B cell (primary cell): ENCODE results near the gene ATP10A. TPM values are rescaled to one million over a fixed set of nuclear protein-coding genes. Genes with fewer than 3 reads are reported as not detected.

Experiments
- ATAC-seq: fragments of 200-7000 bp; cut with Tn5 transposase; one replicate; pipeline ENCODE4 v1.10.0; 2021; ENCODE audit warnings: low read depth, mild to moderate bottlenecking, moderate number of reproducible peaks, moderate library complexity
- CTCF ChIA-PET: fragments of 350-600 bp; sonication (Branson Sonifier 250); formaldehyde crosslinking; loops from one replicate; lab custom pipeline; 2021; ENCODE audit warnings: antibody characterized with exemption, inconsistent platforms; lab: Charles Lee
- POLR2A ChIA-PET: fragments of 350-600 bp; sonication (Branson Sonifier 250); formaldehyde crosslinking; loops from one replicate; lab custom pipeline; 2021; ENCODE audit warnings: antibody characterized with exemption; lab: Charles Lee
- DNase-seq: peaks from one replicate; pipeline ENCODE4 v3.0.0; 2013
- H2AFZ ChIP-seq: 2 replicates; pipeline ENCODE4 v1.6.1; 2012; ENCODE audit warnings: mild to moderate bottlenecking, low read depth, low read length; ENCODE audit not compliant: insufficient read depth, poor library complexity, severe bottlenecking
- H3K27ac ChIP-seq, 2 donors: 1 replicate in 1 of 2; 2 replicates in 1 of 2; pipeline ENCODE4 v1.5.1; 2012 to 2013; ENCODE audit warnings: low read length in 2 of 2, mild to moderate bottlenecking in 2 of 2, moderate library complexity in 1 of 2
- H3K27me3 ChIP-seq, 4 experiments: fragments of 200-600 bp in 1 of 4; sonication (generic) in 1 of 4; replicated peaks in 1 of 4; 1 replicate in 2 of 4; 2 replicates in 2 of 4; pipeline versions ENCODE4 v1.6.1 to v1.7.0; 2013 to 2016; ENCODE audit warnings: low read length in 3 of 4, mild to moderate bottlenecking in 2 of 4, mixed read lengths in 1 of 4, moderate library complexity in 1 of 4; ENCODE audit not compliant: insufficient read depth in 4 of 4, control insufficient read depth in 3 of 4; ENCODE audit errors: control extremely low read depth in 1 of 4
- H3K36me3 ChIP-seq, 2 experiments: replicated peaks in 1 of 2; 1 replicate in 1 of 2; 2 replicates in 1 of 2; pipeline versions ENCODE4 v1.6.1 to v1.7.1; 2013; ENCODE audit warnings: low read length in 1 of 2; ENCODE audit not compliant: insufficient read depth in 2 of 2, control insufficient read depth in 1 of 2; ENCODE audit errors: control extremely low read depth in 1 of 2, extremely low read depth in 1 of 2
- H3K4me1 ChIP-seq, 2 donors: fragments of 200-600 bp in 1 of 2; sonication (generic) in 1 of 2; 1 replicate in 1 of 2; 2 replicates in 1 of 2; pipeline versions ENCODE4 v1.5.1 to v1.6.1; 2013 to 2017; ENCODE audit warnings: low read length in 2 of 2; ENCODE audit not compliant: control insufficient read depth in 2 of 2, insufficient read depth in 2 of 2
- H3K4me2 ChIP-seq: replicated peaks from 2 replicates; pipeline ENCODE3; 2012; ENCODE audit warnings: mild to moderate bottlenecking, low read depth, low read length; ENCODE audit not compliant: poor library complexity, severe bottlenecking
- H3K4me3 ChIP-seq, 5 experiments: fragments of 200-600 bp in 1 of 5; sonication (generic) in 1 of 5; 1 replicate in 3 of 5; 2 replicates in 2 of 5; pipeline versions ENCODE4 v1.5.1 to v1.7.0; 2011 to 2016; ENCODE audit warnings: low read length in 4 of 5, mild to moderate bottlenecking in 4 of 5, low read depth in 2 of 5, control low read depth in 1 of 5, moderate library complexity in 1 of 5; ENCODE audit not compliant: insufficient read depth in 1 of 5; ENCODE audit errors: control extremely low read depth in 1 of 5, extremely low read depth in 1 of 5
- H3K79me2 ChIP-seq: fragments of 200-600 bp; sonication (generic); one replicate; pipeline ENCODE4 v1.6.0; 2016; ENCODE audit warnings: low read length; ENCODE audit not compliant: control insufficient read depth, insufficient read depth
- H3K9ac ChIP-seq: fragments of 200-600 bp; sonication (generic); 2 replicates; pipeline ENCODE4 v1.6.1; 2017; ENCODE audit warnings: mild to moderate bottlenecking, low read length, moderate library complexity
- H3K9me3 ChIP-seq, 3 donors: one replicate each; pipeline versions ENCODE4 v1.6.1 to v1.7.1; 2013; ENCODE audit warnings: low read length in 2 of 3; ENCODE audit not compliant: control insufficient read depth in 2 of 3, insufficient read depth in 1 of 3; ENCODE audit errors: control extremely low read depth in 1 of 3
- H4K20me1 ChIP-seq: 2 replicates; pipeline ENCODE4 v1.6.0; 2012; ENCODE audit warnings: mild to moderate bottlenecking, low read length; ENCODE audit not compliant: insufficient read depth, control insufficient read depth, poor library complexity, severe bottlenecking
- H3K27ac Mint-ChIP-seq: one replicate; pipeline ENCODE4 v1.8.0; 2021; ENCODE audit warnings: mixed read lengths
- H3K27me3 Mint-ChIP-seq: one replicate; pipeline ENCODE4 v1.8.0; 2021; ENCODE audit warnings: mixed read lengths
- H3K4me1 Mint-ChIP-seq: one replicate; pipeline ENCODE4 v1.8.0; 2021; ENCODE audit warnings: mixed read lengths
- H3K4me3 Mint-ChIP-seq: one replicate; pipeline ENCODE4 v1.8.0; 2021; ENCODE audit warnings: mixed read lengths
- H3K9me3 Mint-ChIP-seq: one replicate; pipeline ENCODE4 v1.8.0; 2022; ENCODE audit warnings: mixed read lengths; ENCODE audit not compliant: insufficient read depth
- CTCF ChIP-seq: fragments of 200-600 bp; IDR thresholded peaks from one replicate; pipeline ENCODE4 v1.8.0; 2022; ENCODE audit warnings: antibody characterized with exemption, mild to moderate bottlenecking
- EZH2 ChIP-seq: IDR thresholded peaks from 2 replicates; pipeline ENCODE4 v1.6.1; 2012; ENCODE audit warnings: borderline replicate concordance, low read depth, mild to moderate bottlenecking, moderate library complexity, low read length; ENCODE audit not compliant: insufficient read depth, poor library complexity, severe bottlenecking
- WGBS: methylation state at CpG from one replicate; pipeline ENCODE4 v1.1.5; 2013; ENCODE audit warnings: missing lambda C conversion rate; ENCODE audit not compliant: insufficient coverage; 5-methylcytosine and 5-hydroxymethylcytosine counted together
- intact Hi-C: fragments of 100-400 bp; cut with micrococcal nuclease; formaldehyde crosslinking; loops from one replicate; pipeline ENCODE4 v1.10.0; 2022
- polyA plus RNA-seq: library from polyadenylated mRNA; depleted of rRNA; stranded (reverse); fragments of >200 nt; gene quantifications from 2 replicates; pipeline ENCODE4 v1.2.3, GENCODE V29; 2012
- total RNA-seq, 2 donors: library from RNA; stranded (reverse); fragments of 120-200 nt in 1 of 2; gene quantifications; 1 replicate in 1 of 2; 2 replicates in 1 of 2; pipeline versions ENCODE4 v1.2.3 to v1.2.4, GENCODE V29; 2013 to 2022

Gene ATP10A
- total and polyA plus RNA-seq, 2 donors (not counting 1 experiment from before 2014, with no cell fraction given), result 0.21 to 0.22 TPM

- Histone ChIP-seq H3K9me3 (no peaks in the 10 kb centered on the region), H2AFZ (no peak overlapping the region), H3K9ac (no peak overlapping the region), H3K79me2 (no peaks in the 10 kb centered on the region), H3K4me1 (no peaks in the 10 kb centered on the region), H3K4me3 (no peak overlapping the region), H3K27me3 (peaks cover 0 to 12% (median 6%) of the 10 kb centered on the region in 4 experiments), H4K20me1 (no peaks in the 10 kb centered on the region), H3K27ac (no peak overlapping the region), H3K36me3 (no peaks in the 10 kb centered on the region), H3K4me2 (no peak overlapping the region)
- DNase-seq (no peak), ATAC-seq (no peak)
- 94% methylated on average over 2 of the region's 3 CpGs for WGBS
- no peak overlapping the region for H3K27ac Mint-ChIP-seq
- intact Hi-C loops, result no loop called here
- POLR2A ChIA-PET, result no interaction called here
- H3K4me1 Mint-ChIP-seq, result no peaks in the 10 kb centered on the region
- H3K9me3 Mint-ChIP-seq, result no peaks in the 10 kb centered on the region
- H3K27me3 Mint-ChIP-seq, result peaks cover 23% of the 10 kb centered on the region
- no peak for TF ChIP-seq EZH2
- TF ChIP-seq CTCF, result no peak
- H3K4me3 Mint-ChIP-seq, result no peak overlapping the region
- CTCF ChIA-PET, result no interaction called here
Measured at GRCh38 chr15:25892126-25892525, 29.0 kb upstream of the ATP10A start.

GRCh38 chr15:25891081-25891480, 28.0 kb upstream of the ATP10A start:
- Histone ChIP-seq H3K27me3 (peaks cover 0 to 12% (median 6%) of the 10 kb centered on the region in 4 experiments), H3K36me3 (no peaks in the 10 kb centered on the region), H3K27ac (no peak overlapping the region), H3K9ac (no peak overlapping the region), H3K4me3 (no peak overlapping the region), H3K79me2 (no peaks in the 10 kb centered on the region), H3K4me1 (no peaks in the 10 kb centered on the region), H3K4me2 (no peak overlapping the region), H4K20me1 (no peaks in the 10 kb centered on the region), H2AFZ (no peak overlapping the region), H3K9me3 (no peaks in the 10 kb centered on the region)
- no peak for ATAC-seq
- H3K27me3 Mint-ChIP-seq, result peaks cover 23% of the 10 kb centered on the region
- intact Hi-C loops, result no loop called here
- 79% methylated on average over 4 of the region's 4 CpGs for WGBS
- DNase-seq, result no peak
- no peaks in the 10 kb centered on the region for H3K4me1 Mint-ChIP-seq
- ChIA-PET CTCF (no interaction called here), POLR2A (no interaction called here)
- no peak overlapping the region for H3K27ac Mint-ChIP-seq
- H3K4me3 Mint-ChIP-seq, result no peak overlapping the region
- TF ChIP-seq EZH2 (no peak), CTCF (no peak)
- no peaks in the 10 kb centered on the region for H3K9me3 Mint-ChIP-seq
